GM23338 (cell line): Measurements from ENCODE around the gene VTCN1. TPM values are rescaled to one million over a fixed set of nuclear protein-coding genes. Genes with fewer than 3 reads are reported as not detected.

Experiments
- ATAC-seq: fragments of 200-7000 bp; cut with Tn5 transposase; 3 replicates; pipeline ENCODE4 v1.9.1; 2020
- DNase-seq: peaks from one replicate; pipeline ENCODE4 v3.0.0-alpha.2; 2015; ENCODE audit warnings: low spot score
- H2AFZ ChIP-seq: fragments of 200-600 bp; sonication (generic); 2 replicates; pipeline ENCODE4 v1.8.0; 2016; ENCODE audit warnings: antibody characterized with exemption, mild to moderate bottlenecking, moderate library complexity
- H3F3A ChIP-seq: fragments of 200-600 bp; sonication (generic); replicated peaks from 2 replicates; pipeline ENCODE4 v1.8.0; 2017; ENCODE audit warnings: antibody characterized with exemption, mixed run types, low read depth
- H3K27ac ChIP-seq: fragments of 200-600 bp; sonication (generic); 2 replicates; pipeline ENCODE4 v1.6.1; 2016; ENCODE audit warnings: low read depth
- H3K27me3 ChIP-seq: fragments of 200-600 bp; sonication (generic); 2 replicates; pipeline ENCODE4 v1.8.0; 2016; ENCODE audit warnings: mild to moderate bottlenecking, mixed run types, moderate library complexity; ENCODE audit not compliant: insufficient read depth
- H3K36me3 ChIP-seq: fragments of 200-600 bp; sonication (generic); 2 replicates; pipeline ENCODE4 v1.8.0; 2016; ENCODE audit warnings: mild to moderate bottlenecking; ENCODE audit not compliant: insufficient read depth
- H3K4me1 ChIP-seq: fragments of 200-600 bp; sonication (generic); 2 replicates; pipeline ENCODE4 v1.8.0; 2016; ENCODE audit warnings: mild to moderate bottlenecking, moderate library complexity; ENCODE audit not compliant: insufficient read depth
- H3K4me2 ChIP-seq: fragments of 200-600 bp; sonication (generic); 2 replicates; pipeline ENCODE4 v1.7.1; 2017; ENCODE audit warnings: mixed run types
- H3K4me3 ChIP-seq: fragments of 200-600 bp; sonication (generic); 2 replicates; pipeline ENCODE4 v1.6.1; 2016; ENCODE audit warnings: mixed run types
- H3K79me2 ChIP-seq: fragments of 200-600 bp; sonication (generic); replicated peaks from 2 replicates; pipeline ENCODE4 v1.8.0; 2017; ENCODE audit warnings: mild to moderate bottlenecking; ENCODE audit not compliant: insufficient read depth
- H3K9me2 ChIP-seq: fragments of 200-600 bp; sonication (generic); 2 replicates; pipeline ENCODE4 v1.8.0; 2017; ENCODE audit not compliant: insufficient read depth
- H4K20me1 ChIP-seq: fragments of 200-600 bp; sonication (generic); replicated peaks from 2 replicates; pipeline ENCODE4 v1.8.0; 2017; ENCODE audit warnings: mild to moderate bottlenecking; ENCODE audit not compliant: insufficient read depth
- H3K27ac Mint-ChIP-seq: 2 replicates; pipeline ENCODE4 v1.8.0; 2020; ENCODE audit warnings: inconsistent platforms, mild to moderate bottlenecking, moderate library complexity, mixed read lengths
- H3K27me3 Mint-ChIP-seq: 3 replicates; pipeline ENCODE4 v1.8.0; 2022; ENCODE audit warnings: low read depth, mild to moderate bottlenecking, moderate library complexity, mixed read lengths, inconsistent platforms; ENCODE audit not compliant: insufficient read depth, poor library complexity
- H3K36me3 Mint-ChIP-seq: 3 replicates; pipeline ENCODE4 v1.8.0; 2021; ENCODE audit warnings: low read depth, mild to moderate bottlenecking, inconsistent platforms, moderate library complexity, mixed read lengths
- H3K4me1 Mint-ChIP-seq: 3 replicates; pipeline ENCODE4 v1.8.0; 2020; ENCODE audit warnings: mild to moderate bottlenecking, inconsistent platforms, mixed read lengths
- H3K4me3 Mint-ChIP-seq: 3 replicates; pipeline ENCODE4 v1.8.0; 2021; ENCODE audit warnings: moderate library complexity, mild to moderate bottlenecking, inconsistent platforms, mixed read lengths
- H3K9me3 Mint-ChIP-seq: 3 replicates; pipeline ENCODE4 v1.8.0; 2020; ENCODE audit warnings: moderate library complexity, mild to moderate bottlenecking, inconsistent platforms, mixed read lengths
- CREB1 ChIP-seq: fragments of 250-450 bp; sonication (Bioruptor Pico); IDR thresholded peaks from 2 replicates; pipeline ENCODE4 v1.5.0; 2020; ENCODE audit warnings: low read depth, mild to moderate bottlenecking, moderate library complexity
- EZH2 ChIP-seq: fragments of 200-600 bp; sonication (generic); IDR thresholded peaks from one replicate; pipeline ENCODE4 v1.8.0; 2017; ENCODE audit warnings: antibody characterized with exemption, mild to moderate bottlenecking, low read depth; ENCODE audit not compliant: unreplicated experiment
- EZH2phosphoT487 ChIP-seq: fragments of 200-600 bp; sonication (generic); IDR thresholded peaks from one replicate; pipeline ENCODE4 v1.8.1; 2018; ENCODE audit warnings: antibody characterized with exemption; ENCODE audit not compliant: unreplicated experiment
- JUNB ChIP-seq: IDR thresholded peaks from one replicate; pipeline ENCODE4 v1.6.1; 2016; ENCODE audit warnings: antibody characterized with exemption; ENCODE audit not compliant: unreplicated experiment
- NANOG ChIP-seq: IDR thresholded peaks from 2 replicates; pipeline ENCODE4 v1.6.1; 2016; ENCODE audit warnings: antibody characterized with exemption, borderline replicate concordance
- POLR2AphosphoS5 ChIP-seq: IDR thresholded peaks from 2 replicates; pipeline ENCODE4 v1.6.1; 2016; ENCODE audit warnings: antibody characterized with exemption, low read depth
- REST ChIP-seq: IDR thresholded peaks from one replicate; pipeline ENCODE4 v1.6.1; 2018; ENCODE audit warnings: antibody characterized with exemption; ENCODE audit not compliant: unreplicated experiment
- STAT1 ChIP-seq: IDR thresholded peaks from one replicate; pipeline ENCODE4 v1.6.1; 2016; ENCODE audit warnings: antibody characterized with exemption; ENCODE audit not compliant: unreplicated experiment
- ZNF114 ChIP-seq: fragments of 250-450 bp; sonication (Bioruptor Pico); IDR thresholded peaks from 2 replicates; pipeline ENCODE4 v1.5.0; 2020; ENCODE audit warnings: mild to moderate bottlenecking, moderate library complexity
- ZNF331 ChIP-seq: fragments of 250-450 bp; sonication (Bioruptor Pico); IDR thresholded peaks from 2 replicates; pipeline ENCODE4 v1.5.0; 2020; ENCODE audit warnings: low read depth, mild to moderate bottlenecking, moderate library complexity
- ZNF462 ChIP-seq: fragments of 250-450 bp; sonication (Bioruptor Pico); IDR thresholded peaks from 2 replicates; pipeline ENCODE4 v1.5.0; 2020; ENCODE audit warnings: mild to moderate bottlenecking, moderate library complexity
- polyA plus RNA-seq: library from polyadenylated mRNA; unstranded; fragments of >200 nt; fragmentation: Nextera tagmentation; extraction: Ambion mirVana; gene quantifications from 2 replicates; pipeline ENCODE4 v1.2.1, GENCODE V29; 2016
- total RNA-seq: library from RNA; depleted of rRNA; stranded (reverse); fragments of >200 nt; shearing (Covaris generic); gene quantifications from 2 replicates; pipeline ENCODE4 v1.2.3, GENCODE V29; 2014
- TF ChIP-seq, protein P1 (sequence below), 2 experiments: fragments of 200-600 bp in 1 of 2; sonication (generic) in 1 of 2; conservative IDR thresholded peaks; 2 replicates each; pipeline versions ENCODE4 v1.5.1 to v1.6.1; 2016 to 2017; ENCODE audit warnings: antibody characterized with exemption in 2 of 2, low read depth in 2 of 2, mild to moderate bottlenecking in 2 of 2, moderate library complexity in 1 of 2
- TF ChIP-seq, protein P2 (sequence below): IDR thresholded peaks from 2 replicates; pipeline ENCODE4 v1.6.1; 2016; ENCODE audit warnings: antibody characterized with exemption

Gene VTCN1
- total and polyA plus RNA-seq, 2 experiments from 2014 or later, result not detected

- Mint-ChIP-seq H3K27me3 (peaks cover 6% of the 10 kb centered on the region), H3K36me3 (peaks cover 63% of the 10 kb centered on the region)
- TF ChIP-seq CREB1 (CRISPR knock-in tag) (no peak), EZH2phosphoT487 (no peak), REST (no peak), EZH2 (no peak), ZNF462 (CRISPR knock-in tag) (no peak), POLR2AphosphoS5 (no peak), JUNB (no peak), NANOG (no peak), ZNF114 (CRISPR knock-in tag) (no peak), STAT1 (no peak), ZNF331 (CRISPR knock-in tag) (no peak)
- TF ChIP-seq, protein P1, sequence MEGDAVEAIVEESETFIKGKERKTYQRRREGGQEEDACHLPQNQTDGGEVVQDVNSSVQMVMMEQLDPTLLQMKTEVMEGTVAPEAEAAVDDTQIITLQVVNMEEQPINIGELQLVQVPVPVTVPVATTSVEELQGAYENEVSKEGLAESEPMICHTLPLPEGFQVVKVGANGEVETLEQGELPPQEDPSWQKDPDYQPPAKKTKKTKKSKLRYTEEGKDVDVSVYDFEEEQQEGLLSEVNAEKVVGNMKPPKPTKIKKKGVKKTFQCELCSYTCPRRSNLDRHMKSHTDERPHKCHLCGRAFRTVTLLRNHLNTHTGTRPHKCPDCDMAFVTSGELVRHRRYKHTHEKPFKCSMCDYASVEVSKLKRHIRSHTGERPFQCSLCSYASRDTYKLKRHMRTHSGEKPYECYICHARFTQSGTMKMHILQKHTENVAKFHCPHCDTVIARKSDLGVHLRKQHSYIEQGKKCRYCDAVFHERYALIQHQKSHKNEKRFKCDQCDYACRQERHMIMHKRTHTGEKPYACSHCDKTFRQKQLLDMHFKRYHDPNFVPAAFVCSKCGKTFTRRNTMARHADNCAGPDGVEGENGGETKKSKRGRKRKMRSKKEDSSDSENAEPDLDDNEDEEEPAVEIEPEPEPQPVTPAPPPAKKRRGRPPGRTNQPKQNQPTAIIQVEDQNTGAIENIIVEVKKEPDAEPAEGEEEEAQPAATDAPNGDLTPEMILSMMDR (conservative IDR thresholded peaks at IDR 0.05; ENCODE audit: low read depth in 2 of 2), result no peak
- TF ChIP-seq, protein P2, sequence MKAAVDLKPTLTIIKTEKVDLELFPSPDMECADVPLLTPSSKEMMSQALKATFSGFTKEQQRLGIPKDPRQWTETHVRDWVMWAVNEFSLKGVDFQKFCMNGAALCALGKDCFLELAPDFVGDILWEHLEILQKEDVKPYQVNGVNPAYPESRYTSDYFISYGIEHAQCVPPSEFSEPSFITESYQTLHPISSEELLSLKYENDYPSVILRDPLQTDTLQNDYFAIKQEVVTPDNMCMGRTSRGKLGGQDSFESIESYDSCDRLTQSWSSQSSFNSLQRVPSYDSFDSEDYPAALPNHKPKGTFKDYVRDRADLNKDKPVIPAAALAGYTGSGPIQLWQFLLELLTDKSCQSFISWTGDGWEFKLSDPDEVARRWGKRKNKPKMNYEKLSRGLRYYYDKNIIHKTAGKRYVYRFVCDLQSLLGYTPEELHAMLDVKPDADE, result no peak
Observed at GRCh38 chr1:117107364-117107763, 103.4 kb downstream of the VTCN1 start.

More at GRCh38 chr1:117107364-117107763, 103.4 kb downstream of the VTCN1 start:
- Histone ChIP-seq H3K27ac (no peak overlapping the region), H3K9me2 (no peaks in the 10 kb centered on the region), H3K4me2 (no peak overlapping the region), H4K20me1 (no peaks in the 10 kb centered on the region; the same call in 1 of the 2 replicates), H3K4me3 (no peak overlapping the region), H2AFZ (no peak overlapping the region), H3K36me3 (peaks cover 33% of the 10 kb centered on the region; the same call in 1 of the 2 replicates), H3K79me2 (no peaks in the 10 kb centered on the region), H3K4me1 (peaks cover 5% of the 10 kb centered on the region), H3K27me3 (no peaks in the 10 kb centered on the region), H3F3A (no peaks in the 10 kb centered on the region; the same call in 1 of the 2 replicates)
- Mint-ChIP-seq H3K4me3 (no peak overlapping the region), H3K4me1 (peaks cover 7% of the 10 kb centered on the region), H3K9me3 (no peaks in the 10 kb centered on the region), H3K27ac (no peak overlapping the region)
- ATAC-seq (no peak), DNase-seq (no peak)
